ENCODE data around the gene RASA4.
"Not testable (repeated sequence)": the region's sequence is repeated elsewhere in the genome, so short reads cannot be mapped to it uniquely, and the experiment has no call there.

The RASA4 gene

DNA sequence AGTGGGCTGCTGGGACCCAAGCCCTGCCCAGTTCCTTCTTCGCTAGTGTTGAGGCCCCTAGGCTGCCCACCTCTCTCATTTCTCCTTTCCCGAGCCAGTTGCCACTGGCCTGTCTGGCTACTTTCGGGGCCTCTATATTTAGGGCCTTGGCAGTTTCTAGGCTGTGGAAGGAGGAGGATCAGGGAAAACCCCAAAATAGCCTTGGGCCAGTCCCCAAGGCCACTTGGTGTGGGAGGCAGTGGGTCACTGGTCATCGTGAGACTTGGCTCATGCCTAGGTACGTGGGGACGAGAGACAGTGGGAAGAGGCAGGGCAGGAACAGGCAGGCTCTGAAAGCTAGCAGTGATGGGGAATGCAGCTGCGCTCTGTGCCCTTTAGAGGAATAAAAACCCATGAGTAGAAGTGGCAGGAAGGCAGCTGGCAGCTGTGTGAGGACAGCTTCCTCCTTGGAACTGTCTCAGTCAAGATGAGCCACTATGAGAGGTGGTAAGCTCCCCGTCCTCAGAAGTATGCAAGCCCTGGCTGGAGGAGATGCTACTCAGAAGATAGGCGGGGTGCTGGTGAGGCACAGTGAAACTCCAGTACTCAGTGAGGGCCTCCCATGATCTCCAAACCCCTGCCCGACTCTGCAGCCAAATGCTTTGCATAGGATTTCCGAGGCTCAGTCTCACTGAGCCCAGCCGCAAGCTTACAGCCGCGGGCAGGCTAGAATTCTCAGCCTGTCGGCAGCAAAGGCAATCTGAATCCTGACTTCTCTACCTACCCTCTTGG lies 2.8 kb downstream of the RASA4 start:
- ATAC-seq = peak; percentile 70
- not testable (repeated sequence) for H3K36me3 Mint-ChIP-seq, H3K4me1 Mint-ChIP-seq, H3K27ac Mint-ChIP-seq, H3K4me3 Mint-ChIP-seq, H3K9me3 Mint-ChIP-seq, H3K27me3 Mint-ChIP-seq

DNA sequence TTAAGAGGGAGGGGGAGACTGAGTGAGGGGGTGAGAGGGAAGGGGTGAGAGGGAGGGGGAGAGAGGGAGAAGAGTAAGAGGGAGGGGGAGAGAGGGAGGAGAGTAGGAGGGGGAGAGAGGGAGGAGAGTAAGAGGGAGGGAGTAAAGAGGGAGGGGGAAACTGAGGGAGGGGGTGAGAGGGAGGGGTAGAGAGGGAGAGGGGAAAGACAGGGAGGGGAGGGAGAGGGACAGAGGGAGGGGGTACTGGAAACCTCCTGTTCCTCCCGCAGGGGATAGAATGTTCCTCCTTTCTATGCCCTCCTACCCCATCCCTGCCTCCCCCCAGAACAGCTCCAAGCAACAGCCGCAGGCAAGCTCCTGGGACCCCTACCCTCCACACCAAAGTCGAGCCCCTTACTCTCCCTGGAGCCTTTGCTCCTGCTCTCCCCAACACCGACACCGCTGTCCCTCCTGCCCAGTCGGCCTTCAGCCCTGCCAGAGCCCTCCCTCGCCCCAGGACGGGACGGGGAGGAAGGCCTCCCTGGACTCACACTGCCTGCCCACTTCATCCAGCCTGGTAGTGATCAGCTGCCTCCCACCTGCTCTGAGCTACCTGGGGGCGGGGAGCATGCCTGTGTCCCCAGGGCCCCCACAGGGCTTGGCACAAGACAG lies 4.8 kb downstream of the RASA4 start:
- Mint-ChIP-seq H3K4me3 (peak overlapping the region; percentile 57), H3K27ac (peak overlapping the region; percentile 58)
- H3K9me3 Mint-ChIP-seq, H3K27me3 Mint-ChIP-seq, ATAC-seq, H3K36me3 Mint-ChIP-seq, H3K4me1 Mint-ChIP-seq: not testable (repeated sequence)

DNA sequence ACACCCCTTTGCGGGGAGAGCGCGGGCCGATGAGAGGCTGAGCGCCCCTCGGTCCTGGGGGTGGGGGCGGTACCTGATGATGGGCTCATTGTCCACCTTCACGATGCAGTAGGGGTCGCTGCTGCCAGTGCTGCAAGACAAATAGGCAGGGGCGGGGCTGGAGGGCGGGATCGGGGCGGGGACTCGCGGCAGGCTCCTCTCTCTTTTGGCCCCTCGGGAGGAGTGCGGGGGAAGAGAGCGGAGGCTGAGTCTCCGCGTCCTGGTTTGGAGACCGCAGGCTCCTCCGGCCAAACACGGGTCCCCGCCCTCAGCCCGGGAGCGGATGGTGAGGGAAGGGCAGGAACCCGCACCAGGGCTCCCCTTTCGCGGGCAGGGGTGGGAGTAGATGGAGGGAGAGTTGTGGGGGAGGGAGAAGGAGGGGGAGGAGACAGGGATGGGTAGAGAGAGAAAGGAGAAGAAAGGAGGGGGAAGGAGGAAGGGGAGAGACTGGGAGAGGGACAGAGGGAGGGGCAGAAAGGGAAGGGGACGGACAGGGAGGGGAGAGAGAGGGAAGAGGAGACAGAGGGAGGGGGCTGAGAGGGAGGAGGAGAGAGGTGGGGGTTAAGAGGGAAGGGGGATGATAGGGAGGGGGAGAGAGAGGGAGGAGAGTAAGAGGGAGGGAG lies 5.4 kb downstream of the RASA4 start:
- H3K27me3 Mint-ChIP-seq = not testable (repeated sequence)

DNA sequence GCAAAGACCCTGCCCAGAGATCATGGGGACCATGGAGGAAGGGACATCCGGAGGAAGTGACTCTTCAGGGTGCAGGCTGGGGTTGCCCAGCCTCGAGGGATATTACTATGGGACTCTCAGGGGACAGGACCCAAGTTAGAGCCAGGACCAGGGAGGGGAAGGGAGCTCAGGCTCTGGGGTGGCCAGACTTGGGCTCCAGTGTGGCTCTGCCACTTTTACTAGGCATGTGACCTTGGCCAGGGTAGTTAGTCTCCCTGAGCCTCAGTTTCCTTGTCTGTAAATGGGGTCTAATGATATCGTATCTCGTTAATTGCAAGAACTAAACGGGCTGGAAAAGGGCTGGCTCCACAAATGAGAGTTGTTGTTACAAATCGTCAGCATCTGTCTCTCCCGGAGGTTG lies 6.1 kb downstream of the RASA4 start:
- not testable (repeated sequence) for H3K27me3 Mint-ChIP-seq, ATAC-seq, H3K36me3 Mint-ChIP-seq, H3K4me3 Mint-ChIP-seq, H3K4me1 Mint-ChIP-seq, H3K27ac Mint-ChIP-seq, H3K9me3 Mint-ChIP-seq

More for the DNA sequence above, 5.4 kb downstream of the RASA4 start:
- not testable (repeated sequence) for H3K9me3 Mint-ChIP-seq, H3K27ac Mint-ChIP-seq, H3K4me3 Mint-ChIP-seq, H3K36me3 Mint-ChIP-seq, H3K4me1 Mint-ChIP-seq
- ATAC-seq = peak; percentile 49

DNA sequence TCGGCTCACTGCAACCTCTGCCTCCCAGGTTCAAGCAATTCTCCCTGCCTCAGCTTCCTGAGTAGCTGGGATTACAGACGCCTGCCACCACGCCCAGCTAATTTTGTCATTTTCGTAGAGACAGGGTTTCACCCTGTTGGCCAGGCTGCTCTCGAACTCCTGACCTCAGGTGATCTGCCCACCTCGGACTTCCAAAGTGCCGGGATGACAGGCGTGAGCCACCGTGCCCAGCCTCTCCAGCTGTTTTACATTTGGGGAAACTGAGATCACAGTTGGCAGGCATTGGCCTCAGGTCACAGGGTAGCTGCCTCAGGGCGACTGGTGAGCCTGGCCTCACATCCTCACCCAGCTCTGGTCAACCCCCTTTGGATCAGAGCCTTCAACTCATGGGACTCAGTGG lies 6.8 kb downstream of the RASA4 start:
- H3K27ac Mint-ChIP-seq, H3K27me3 Mint-ChIP-seq, H3K9me3 Mint-ChIP-seq, H3K4me3 Mint-ChIP-seq, H3K36me3 Mint-ChIP-seq, ATAC-seq, H3K4me1 Mint-ChIP-seq: not testable (repeated sequence)

DNA sequence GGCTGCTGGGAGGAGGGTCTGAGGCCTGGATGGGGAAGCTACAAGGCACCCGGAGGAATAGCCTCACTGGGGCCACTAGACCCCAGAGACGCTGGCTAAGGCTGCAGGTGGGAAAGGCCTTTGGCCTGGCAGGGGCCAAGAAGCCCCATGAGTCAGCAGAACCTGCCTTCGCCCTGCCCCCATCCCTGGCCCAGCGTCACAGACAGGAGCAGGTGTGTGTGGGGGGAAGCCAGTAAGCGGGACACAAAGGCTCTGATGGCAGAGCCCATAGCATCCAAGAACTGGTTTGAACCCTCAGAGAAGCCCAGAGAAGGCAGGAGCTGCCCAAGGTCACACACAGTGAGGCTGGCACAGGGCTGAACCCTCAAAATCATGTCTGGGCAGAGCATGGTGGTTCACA lies 9.7 kb downstream of the RASA4 start:
- not testable (repeated sequence) for H3K36me3 Mint-ChIP-seq

DNA sequence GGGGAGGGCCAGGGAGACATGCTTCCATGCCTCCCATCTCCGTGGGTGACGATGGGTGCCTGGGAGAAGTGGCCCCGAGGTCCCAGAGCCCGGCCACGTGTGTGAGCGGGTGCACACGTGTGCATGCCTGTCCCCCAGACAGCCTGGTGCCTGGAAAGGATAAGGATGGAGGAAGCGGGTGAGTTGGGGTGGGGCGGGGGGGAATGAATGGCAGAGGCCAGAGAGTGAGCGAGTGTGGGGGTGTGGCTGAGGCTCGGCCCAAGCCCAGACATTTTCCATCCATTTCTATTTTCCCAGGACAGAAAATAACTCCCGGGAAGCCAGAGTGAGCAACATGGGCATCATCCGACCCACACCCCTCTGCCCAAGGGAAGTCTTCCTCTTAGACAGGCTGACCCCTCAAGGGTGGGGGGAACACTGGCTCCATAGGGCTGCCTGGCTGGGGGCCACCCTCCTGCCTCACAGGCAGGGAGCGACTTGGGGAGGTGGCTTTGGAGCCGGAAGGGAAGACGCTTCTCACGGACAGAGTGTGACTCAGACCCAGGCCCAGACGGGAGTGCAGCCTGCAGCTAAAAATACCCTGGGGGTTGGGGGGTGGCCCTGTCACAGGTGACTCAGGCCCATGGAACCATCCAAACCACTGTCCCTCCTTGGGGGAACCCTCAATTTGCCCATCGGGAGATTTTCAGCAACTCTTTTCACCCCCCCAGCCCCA lies 12.0 kb downstream of the RASA4 start:
- H3K36me3 Mint-ChIP-seq, H3K27ac Mint-ChIP-seq, H3K27me3 Mint-ChIP-seq, H3K4me3 Mint-ChIP-seq, H3K4me1 Mint-ChIP-seq, H3K9me3 Mint-ChIP-seq: not testable (repeated sequence)
- ATAC-seq = peak; percentile 12

More for the DNA sequence above, 9.7 kb downstream of the RASA4 start:
- H3K27ac Mint-ChIP-seq, H3K4me1 Mint-ChIP-seq, H3K9me3 Mint-ChIP-seq, H3K4me3 Mint-ChIP-seq, ATAC-seq, H3K27me3 Mint-ChIP-seq: not testable (repeated sequence)

DNA sequence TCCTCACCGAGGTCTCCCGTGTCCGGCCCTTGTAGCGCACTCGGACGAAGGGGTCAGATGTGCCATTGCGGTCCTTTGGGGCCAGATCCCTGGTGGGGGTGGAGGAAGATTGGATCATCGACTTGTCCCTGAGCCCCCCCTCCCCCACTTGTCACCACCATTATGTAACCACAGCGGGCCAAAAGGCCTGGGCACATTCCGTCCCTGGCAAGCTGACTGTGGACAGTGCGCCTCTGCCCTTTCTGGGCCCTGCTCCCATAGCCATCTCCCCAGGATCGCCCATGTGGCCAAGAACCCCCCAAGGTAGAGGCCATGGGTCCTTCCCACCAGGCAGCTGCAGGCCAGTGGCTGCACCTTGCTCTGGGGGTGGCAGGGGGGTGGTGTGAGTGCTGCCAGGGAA lies 14.2 kb downstream of the RASA4 start:
- H3K27ac Mint-ChIP-seq, H3K27me3 Mint-ChIP-seq, H3K9me3 Mint-ChIP-seq, H3K4me3 Mint-ChIP-seq, H3K4me1 Mint-ChIP-seq, H3K36me3 Mint-ChIP-seq: not testable (repeated sequence)
- peak; percentile 4 for ATAC-seq

DNA sequence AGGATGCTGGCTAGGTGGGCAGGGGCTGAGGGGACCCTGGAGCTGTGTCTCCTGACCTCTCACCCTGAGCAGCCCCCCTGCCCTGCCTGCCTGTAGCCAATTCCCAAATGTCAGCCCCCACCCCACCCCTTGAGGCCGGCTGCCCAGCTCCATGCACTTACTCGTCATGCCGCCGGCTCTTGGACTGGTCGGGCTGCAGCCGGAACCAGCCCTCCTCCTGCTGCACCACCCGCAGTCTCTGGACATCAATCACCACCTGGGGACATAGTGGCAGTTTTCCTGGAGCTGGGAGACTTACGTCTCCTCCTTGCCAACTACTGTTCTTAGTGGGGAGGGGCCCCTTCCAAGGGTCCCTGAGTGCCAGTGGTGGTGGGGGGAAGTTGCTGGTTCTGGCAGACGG lies 16.9 kb downstream of the RASA4 start:
- not testable (repeated sequence) for H3K4me3 Mint-ChIP-seq, H3K4me1 Mint-ChIP-seq, ATAC-seq, H3K27ac Mint-ChIP-seq, H3K9me3 Mint-ChIP-seq, H3K27me3 Mint-ChIP-seq, H3K36me3 Mint-ChIP-seq

DNA sequence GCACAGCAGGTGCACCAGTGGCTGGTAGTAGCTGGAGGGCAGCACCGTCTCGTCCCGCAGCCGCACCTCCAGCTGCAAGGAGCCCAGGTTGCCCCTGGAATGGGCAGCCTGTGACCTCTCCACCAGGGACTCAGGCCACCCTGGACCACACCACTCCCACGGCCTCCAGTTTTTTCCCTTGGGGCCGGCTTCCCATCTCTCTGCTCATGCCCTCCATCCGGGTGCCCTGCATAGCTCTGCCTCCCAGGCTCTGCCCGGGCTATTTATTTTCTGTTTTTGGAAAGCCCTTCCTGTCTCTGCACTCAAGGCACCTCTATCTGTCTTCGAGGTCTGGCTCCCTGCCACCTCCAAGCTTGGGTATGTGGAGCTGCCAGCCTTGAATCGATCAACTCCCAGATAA lies 20.5 kb downstream of the RASA4 start:
- H3K27me3 Mint-ChIP-seq, H3K27ac Mint-ChIP-seq, ATAC-seq, H3K4me1 Mint-ChIP-seq, H3K36me3 Mint-ChIP-seq, H3K9me3 Mint-ChIP-seq, H3K4me3 Mint-ChIP-seq: not testable (repeated sequence)

DNA sequence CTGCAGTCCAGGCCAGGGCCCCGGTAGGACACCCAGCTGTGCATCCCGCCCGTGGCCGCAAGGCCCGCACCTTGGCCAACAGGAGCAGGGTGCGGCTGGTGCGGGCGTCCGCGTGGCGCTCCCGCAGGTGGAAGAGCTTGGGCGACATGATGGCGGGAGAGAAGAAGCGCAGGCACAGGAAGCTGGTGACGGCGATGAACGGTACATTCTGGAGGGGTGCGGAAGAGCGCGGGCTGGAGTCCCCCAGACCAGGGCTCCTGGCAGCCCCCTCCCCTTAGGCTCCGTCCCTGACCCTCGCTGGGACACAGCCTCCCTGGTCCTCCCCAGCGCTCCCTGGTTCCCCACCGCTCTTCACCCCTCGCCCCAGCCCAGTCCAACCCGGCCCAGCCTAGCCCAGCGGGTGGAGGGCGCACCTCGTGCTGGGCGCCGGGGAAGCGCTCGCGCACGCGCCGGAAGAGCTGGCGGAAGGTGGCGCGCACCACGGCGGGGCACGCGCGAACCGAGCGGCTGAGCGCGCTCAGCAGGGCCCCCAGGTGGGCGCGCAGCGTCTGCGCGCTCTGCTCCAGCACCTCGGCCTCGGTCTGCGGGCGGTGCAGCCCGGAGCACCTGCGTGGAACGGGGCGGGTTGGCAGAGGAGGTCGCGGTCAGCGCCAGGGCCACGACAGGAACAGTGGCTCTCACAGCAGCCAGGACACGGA lies 22.8 kb downstream of the RASA4 start:
- H3K9me3 Mint-ChIP-seq, H3K36me3 Mint-ChIP-seq, H3K4me3 Mint-ChIP-seq, H3K4me1 Mint-ChIP-seq, H3K27ac Mint-ChIP-seq, H3K27me3 Mint-ChIP-seq: not testable (repeated sequence)
- peak; percentile 79 for ATAC-seq

DNA sequence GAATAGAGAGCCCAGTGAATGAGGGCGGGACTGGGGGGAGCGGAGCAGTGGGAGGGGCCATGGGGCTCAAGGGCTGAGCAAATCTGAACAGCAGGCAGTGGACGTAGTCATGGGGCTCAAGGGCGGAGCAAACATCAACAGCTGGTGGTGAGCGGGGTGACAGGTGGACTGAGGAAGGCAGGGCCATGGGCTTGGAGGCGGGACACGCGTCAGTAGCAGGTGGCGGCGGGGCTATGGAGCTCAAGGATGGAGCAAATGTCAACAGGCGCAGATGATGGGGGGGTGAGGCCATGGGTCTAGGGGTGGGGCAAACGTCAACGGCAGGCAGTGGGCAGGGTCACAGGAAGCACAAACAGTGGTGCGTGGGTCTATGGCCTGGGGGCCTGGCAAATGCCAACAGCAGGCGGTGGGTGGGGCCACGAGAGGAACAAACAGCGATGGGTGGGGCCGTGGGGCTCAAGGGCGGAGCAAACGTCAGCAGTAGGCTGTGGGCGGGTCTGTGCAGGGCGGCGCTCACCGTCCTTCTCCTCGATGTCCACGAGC lies 24.0 kb downstream of the RASA4 start:
- not testable (repeated sequence) for H3K27me3 Mint-ChIP-seq
- peak; percentile 83 for ATAC-seq

DNA sequence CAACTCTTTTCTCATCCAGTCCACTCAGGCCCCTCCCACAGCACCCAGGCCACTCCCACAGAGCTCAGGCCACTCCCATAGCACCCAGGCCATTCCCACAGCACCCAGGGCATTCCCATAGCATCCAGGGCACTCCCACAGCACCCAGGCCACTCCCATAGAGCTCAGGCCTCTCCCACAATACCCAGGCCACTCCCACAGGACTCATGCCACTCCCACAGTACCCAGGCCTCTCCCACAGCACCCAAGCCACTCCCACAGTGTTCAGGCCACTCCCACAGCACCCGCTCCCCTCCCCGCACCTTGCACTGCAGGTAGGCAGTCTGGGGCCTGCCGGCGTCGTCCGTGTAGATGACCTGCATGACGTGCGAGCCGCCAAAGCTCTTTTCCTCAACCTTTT lies 26.7 kb downstream of the RASA4 start:
- not testable (repeated sequence) for H3K27me3 Mint-ChIP-seq, H3K36me3 Mint-ChIP-seq, H3K27ac Mint-ChIP-seq, H3K4me1 Mint-ChIP-seq, H3K9me3 Mint-ChIP-seq, H3K4me3 Mint-ChIP-seq
- ATAC-seq = peak; percentile 54

More for the DNA sequence above, 24.0 kb downstream of the RASA4 start:
- not testable (repeated sequence) for H3K9me3 Mint-ChIP-seq, H3K4me3 Mint-ChIP-seq, H3K27ac Mint-ChIP-seq, H3K4me1 Mint-ChIP-seq, H3K36me3 Mint-ChIP-seq

DNA sequence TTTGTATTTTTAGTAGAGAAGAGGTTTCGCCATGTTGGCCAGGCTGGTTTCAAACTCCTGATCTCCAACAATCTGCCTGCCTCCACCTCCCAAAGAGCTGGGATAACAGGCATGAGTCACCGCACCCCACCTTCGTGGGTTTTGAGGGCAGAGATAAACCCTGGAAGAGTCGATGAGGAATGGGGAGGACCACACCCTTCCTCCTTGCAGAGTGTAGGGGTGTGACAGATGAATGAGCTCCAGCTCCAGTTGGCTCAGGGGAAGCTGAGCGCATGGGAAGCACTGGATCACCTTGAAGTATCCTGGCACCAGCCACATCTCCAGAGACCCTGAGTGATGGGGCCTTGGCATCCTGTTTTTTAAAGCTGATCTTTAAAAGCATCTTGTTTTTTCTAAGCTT lies 33.1 kb downstream of the RASA4 start:
- not testable (repeated sequence) for H3K9me3 Mint-ChIP-seq, H3K4me3 Mint-ChIP-seq, H3K36me3 Mint-ChIP-seq, H3K27ac Mint-ChIP-seq, H3K4me1 Mint-ChIP-seq, H3K27me3 Mint-ChIP-seq, ATAC-seq

DNA sequence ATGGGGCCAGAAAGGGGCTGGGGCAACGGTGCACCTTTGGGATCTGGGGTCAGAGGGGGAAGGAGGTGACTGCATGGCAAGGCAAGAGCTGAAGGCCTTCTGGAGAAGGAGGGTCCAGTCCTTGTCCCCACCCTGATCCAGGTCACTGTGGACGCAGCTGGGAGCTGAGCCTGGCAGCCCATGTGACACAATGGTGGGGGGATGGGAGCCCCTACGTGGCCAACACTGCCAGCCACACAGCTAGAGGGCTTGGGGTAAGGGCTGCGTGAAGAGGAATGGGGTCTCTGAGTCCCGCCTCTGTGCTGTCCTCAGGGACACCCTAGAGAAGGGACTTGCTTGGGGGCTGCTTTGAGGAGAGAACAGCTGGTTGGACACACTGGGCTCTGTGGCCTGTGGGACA lies 34.8 kb downstream of the RASA4 start:
- H3K4me1 Mint-ChIP-seq, H3K4me3 Mint-ChIP-seq, H3K36me3 Mint-ChIP-seq, ATAC-seq, H3K27me3 Mint-ChIP-seq, H3K9me3 Mint-ChIP-seq, H3K27ac Mint-ChIP-seq: not testable (repeated sequence)
